Neural crest cell (in vitro differentiated cells): ENCODE measurements around the gene ARHGAP26. TPM values are rescaled to one million over a fixed set of nuclear protein-coding genes. Genes with fewer than 3 reads are reported as not detected.

Experiments
- DNase-seq: peaks from one replicate; pipeline ENCODE4 v3.0.0; 2021; ENCODE audit warnings: low read depth, mixed read lengths, low spot score
- H3K27ac Mint-ChIP-seq: one replicate; pipeline ENCODE4 v1.8.0; 2021; ENCODE audit warnings: mild to moderate bottlenecking, mixed read lengths; ENCODE audit not compliant: unreplicated experiment
- H3K27me3 Mint-ChIP-seq: 2 replicates; pipeline ENCODE4 v1.8.0; 2021; ENCODE audit warnings: low read depth, mild to moderate bottlenecking, mixed read lengths
- H3K36me3 Mint-ChIP-seq: 2 replicates; pipeline ENCODE4 v1.8.0; 2021; ENCODE audit warnings: low read depth, mild to moderate bottlenecking, mixed read lengths
- H3K4me1 Mint-ChIP-seq: 2 replicates; pipeline ENCODE4 v1.8.0; 2021; ENCODE audit warnings: mixed read lengths
- H3K4me3 Mint-ChIP-seq: one replicate; pipeline ENCODE4 v1.8.0; 2021; ENCODE audit warnings: mild to moderate bottlenecking, mixed read lengths
- H3K9me3 Mint-ChIP-seq: 2 replicates; pipeline ENCODE4 v1.8.0; 2021; ENCODE audit warnings: mixed read lengths
- total RNA-seq: library from RNA; stranded (reverse); gene quantifications from 2 replicates; pipeline ENCODE4 v1.2.1, GENCODE V29; 2021
- TF ChIP-seq, protein P1 (sequence below): fragments of 200-600 bp; sonication (generic); conservative IDR thresholded peaks from 2 replicates; pipeline ENCODE4 v1.5.0; 2021; ENCODE audit warnings: antibody characterized with exemption, mild to moderate bottlenecking

Gene ARHGAP26
- total RNA-seq, 1 donor from 2014 or later: 5.5 TPM

DNA sequence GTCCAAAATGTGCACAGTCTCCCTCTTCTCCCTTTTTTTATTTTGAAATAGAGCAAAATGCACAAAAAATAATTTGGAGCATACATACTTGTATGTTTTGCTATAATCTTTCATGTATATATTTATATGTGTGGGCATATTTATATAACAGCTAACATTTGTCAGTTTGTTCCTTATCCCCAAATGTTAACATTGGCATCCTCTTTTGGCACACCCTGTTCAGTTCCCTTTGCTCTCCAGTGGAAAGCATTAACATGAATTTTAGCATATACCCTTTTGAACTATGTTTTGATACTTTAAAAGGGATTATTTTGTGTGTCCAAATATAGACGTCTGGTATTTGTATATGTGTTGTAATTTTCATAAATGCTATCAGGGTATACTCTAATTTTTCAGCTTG is 306.2 kb downstream of the ARHGAP26 start:
- Mint-ChIP-seq H3K4me3 (no peak overlapping the region), H3K27me3 (no peaks in the 10 kb centered on the region), H3K27ac (no peak overlapping the region), H3K9me3 (peaks cover 3% of the 10 kb centered on the region), H3K4me1 (peaks cover 15% of the 10 kb centered on the region), H3K36me3 (peaks cover 3% of the 10 kb centered on the region)
- TF ChIP-seq, protein P1, sequence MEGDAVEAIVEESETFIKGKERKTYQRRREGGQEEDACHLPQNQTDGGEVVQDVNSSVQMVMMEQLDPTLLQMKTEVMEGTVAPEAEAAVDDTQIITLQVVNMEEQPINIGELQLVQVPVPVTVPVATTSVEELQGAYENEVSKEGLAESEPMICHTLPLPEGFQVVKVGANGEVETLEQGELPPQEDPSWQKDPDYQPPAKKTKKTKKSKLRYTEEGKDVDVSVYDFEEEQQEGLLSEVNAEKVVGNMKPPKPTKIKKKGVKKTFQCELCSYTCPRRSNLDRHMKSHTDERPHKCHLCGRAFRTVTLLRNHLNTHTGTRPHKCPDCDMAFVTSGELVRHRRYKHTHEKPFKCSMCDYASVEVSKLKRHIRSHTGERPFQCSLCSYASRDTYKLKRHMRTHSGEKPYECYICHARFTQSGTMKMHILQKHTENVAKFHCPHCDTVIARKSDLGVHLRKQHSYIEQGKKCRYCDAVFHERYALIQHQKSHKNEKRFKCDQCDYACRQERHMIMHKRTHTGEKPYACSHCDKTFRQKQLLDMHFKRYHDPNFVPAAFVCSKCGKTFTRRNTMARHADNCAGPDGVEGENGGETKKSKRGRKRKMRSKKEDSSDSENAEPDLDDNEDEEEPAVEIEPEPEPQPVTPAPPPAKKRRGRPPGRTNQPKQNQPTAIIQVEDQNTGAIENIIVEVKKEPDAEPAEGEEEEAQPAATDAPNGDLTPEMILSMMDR: no peak
- DNase-seq: no peak

DNA sequence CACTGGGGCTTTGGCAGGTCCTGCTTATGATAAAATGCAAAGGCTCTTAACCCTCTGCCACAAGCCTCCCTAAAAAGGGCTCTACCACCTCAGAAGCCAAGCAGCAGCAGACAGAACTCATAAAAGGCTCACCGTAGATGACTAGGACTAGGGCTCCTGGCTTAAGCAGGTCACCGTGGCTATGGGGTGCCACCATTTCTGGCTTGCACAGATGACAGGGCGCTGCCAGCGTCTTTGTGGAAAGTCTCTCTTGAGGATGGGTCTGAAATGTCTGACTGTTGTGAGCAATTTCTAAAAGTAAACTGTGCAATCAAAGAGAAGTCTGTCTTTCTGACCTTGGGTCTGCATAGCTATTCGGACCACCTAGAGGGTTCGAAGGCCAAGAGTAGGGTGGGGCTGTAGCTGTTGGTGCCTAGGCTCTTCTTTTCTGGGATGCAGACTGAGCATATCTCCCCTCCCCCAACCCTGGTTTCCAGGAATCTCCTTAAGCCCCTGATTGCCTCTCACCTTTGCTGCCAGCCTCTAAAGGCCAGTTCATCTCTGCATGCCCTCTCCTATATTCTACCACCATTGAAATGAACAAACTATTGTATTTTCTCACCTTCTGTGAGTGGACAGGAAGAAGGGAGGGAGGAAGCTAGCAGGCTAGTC is 307.4 kb downstream of the ARHGAP26 start:
- no peaks in the 10 kb centered on the region for H3K9me3 Mint-ChIP-seq
- peaks cover 15% of the 10 kb centered on the region for H3K4me1 Mint-ChIP-seq
- H3K27me3 Mint-ChIP-seq: no peaks in the 10 kb centered on the region
- DNase-seq: no peak
- H3K27ac Mint-ChIP-seq: no peak overlapping the region
- no peak overlapping the region for H3K4me3 Mint-ChIP-seq
- TF ChIP-seq, protein P1: no peak
- H3K36me3 Mint-ChIP-seq: no peaks in the 10 kb centered on the region

DNA sequence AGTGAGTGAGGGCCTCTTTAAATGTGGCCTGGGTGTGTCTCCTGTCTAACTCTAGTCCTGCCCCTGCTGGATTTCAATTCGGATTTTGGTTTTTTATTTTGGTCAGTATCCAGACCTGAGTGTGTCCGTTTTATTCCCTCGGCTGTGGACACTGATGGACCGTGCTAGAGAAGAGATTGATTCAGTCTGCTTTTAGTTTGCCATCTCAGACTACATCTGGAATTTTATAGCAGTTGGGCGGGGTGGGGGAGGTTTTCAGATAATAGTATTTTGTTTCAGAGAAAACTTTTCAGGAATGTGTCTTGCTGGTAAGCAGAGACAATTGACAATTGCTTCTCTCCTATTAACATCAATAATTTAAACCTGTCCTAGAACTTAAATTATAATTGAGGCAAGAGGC is 308.1 kb downstream of the ARHGAP26 start:
- Mint-ChIP-seq H3K9me3 (no peaks in the 10 kb centered on the region), H3K4me3 (no peak overlapping the region), H3K27me3 (no peaks in the 10 kb centered on the region), H3K27ac (no peak overlapping the region), H3K4me1 (peaks cover 14% of the 10 kb centered on the region), H3K36me3 (no peaks in the 10 kb centered on the region)
- DNase-seq: no peak
- TF ChIP-seq, protein P1: no peak

DNA sequence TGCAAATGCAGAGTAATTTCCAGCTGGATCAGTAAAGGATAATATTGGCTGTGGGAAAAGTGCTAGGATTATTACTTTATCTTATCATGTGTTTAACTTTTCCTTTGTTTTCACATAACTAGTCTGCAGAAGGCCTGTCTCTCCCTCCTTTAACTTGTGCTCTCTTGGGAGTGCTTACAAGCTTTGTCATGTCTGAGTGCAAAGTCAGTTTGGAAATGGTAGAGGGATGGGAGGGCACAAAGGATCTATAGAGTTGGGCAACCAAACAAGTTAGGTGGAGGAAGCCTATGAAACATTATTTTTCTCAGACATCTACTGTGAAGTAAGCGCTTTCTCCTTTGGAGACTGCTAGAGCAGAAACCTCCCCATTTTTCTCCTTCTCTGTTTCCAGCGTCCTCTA is 308.8 kb downstream of the ARHGAP26 start:
- Mint-ChIP-seq H3K27ac (no peak overlapping the region), H3K4me1 (peaks cover 7% of the 10 kb centered on the region), H3K27me3 (no peaks in the 10 kb centered on the region), H3K4me3 (no peak overlapping the region), H3K9me3 (no peaks in the 10 kb centered on the region), H3K36me3 (no peaks in the 10 kb centered on the region)
- TF ChIP-seq, protein P1: no peak
- DNase-seq: no peak

DNA sequence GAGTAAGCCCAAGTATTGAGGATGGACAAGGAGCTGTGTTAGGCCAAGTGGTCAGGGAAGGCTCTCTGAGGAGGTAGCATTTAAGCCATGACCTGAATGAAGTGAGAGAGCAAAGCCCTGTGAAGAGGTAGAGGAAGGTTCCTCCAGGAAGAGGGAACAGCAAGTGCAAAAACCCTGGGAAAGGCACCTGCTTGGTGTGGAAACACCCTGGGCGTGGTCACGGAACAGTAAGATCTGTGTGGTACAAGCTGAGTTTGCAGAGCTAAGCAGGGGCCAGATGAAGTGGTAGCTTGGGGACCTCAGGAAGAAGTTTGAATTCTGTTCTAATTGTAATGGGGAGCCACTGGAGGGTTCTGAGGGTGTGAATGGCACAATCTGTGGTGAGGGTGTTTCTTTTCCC is 310.2 kb downstream of the ARHGAP26 start:
- Mint-ChIP-seq H3K27ac (no peak overlapping the region), H3K36me3 (no peaks in the 10 kb centered on the region), H3K9me3 (no peaks in the 10 kb centered on the region), H3K27me3 (no peaks in the 10 kb centered on the region), H3K4me3 (no peak overlapping the region), H3K4me1 (no peaks in the 10 kb centered on the region)
- no peak for DNase-seq
- TF ChIP-seq, protein P1: no peak
